ENCODE results near the gene PSMD8.
A peak's percentile ranks its signal among the peaks of the same experiment; 100 is the strongest.
"Not testable (repeated sequence)": the region's sequence is repeated elsewhere in the genome, so short reads cannot be mapped to it uniquely, and the experiment has no call there.

Gene PSMD8

GRCh38 chr19:38361633-38362075 is 12.7 kb upstream of the PSMD8 start:
- Histone ChIP-seq H3K4me1 (ENCODE audit: insufficient read depth, low read length, poor library complexity, severe bottlenecking) (no peaks in the 10 kb centered on the region), H3K4me2 (ENCODE audit: low read depth, low read length, poor library complexity, severe bottlenecking) (peak overlapping the region; percentile 67), H3K9ac (ENCODE audit: low read depth, low read length, poor library complexity, severe bottlenecking) (no peak overlapping the region), H3K36me3 (ENCODE audit: insufficient read depth, low read length) (no peaks in the 10 kb centered on the region), H3K9me2 (replicated peaks; ENCODE audit: low read depth, low read length) (no peaks in the 10 kb centered on the region), H3K4me3 (ENCODE audit: low read length, poor library complexity, severe bottlenecking) (peak overlapping the region; percentile 70), H3K9me3 (ENCODE audit: insufficient read depth, low read depth, low read length) (no peaks in the 10 kb centered on the region), H3F3A (ENCODE audit: low read depth) (no peaks in the 10 kb centered on the region), H3K27me3 (ENCODE audit: insufficient read depth, low read length, poor library complexity, severe bottlenecking) (no peaks in the 10 kb centered on the region), H2AFZ (ENCODE audit: low read length) (peak overlapping the region; percentile 92), H4K20me1 (ENCODE audit: insufficient read depth, low read length, poor library complexity, severe bottlenecking) (no peaks in the 10 kb centered on the region), H3K79me2 (ENCODE audit: insufficient read depth, low read length) (no peaks in the 10 kb centered on the region)
- TF ChIP-seq EZH2phosphoT487 (IDR thresholded peaks at IDR 0.05; ENCODE audit: borderline replicate concordance): no peak
- no peak for TF ChIP-seq CTCF (conservative IDR thresholded peaks at IDR 0.05; ENCODE audit: low read length)

GRCh38 chr19:38362076-38362945 is 12.1 kb upstream of the PSMD8 start:
- Histone ChIP-seq H4K20me1 (ENCODE audit: insufficient read depth, low read length, poor library complexity, severe bottlenecking) (no peaks in the 10 kb centered on the region), H2AFZ (ENCODE audit: low read length) (peak overlapping the region; percentile 92), H3K36me3 (ENCODE audit: insufficient read depth, low read length) (no peaks in the 10 kb centered on the region), H3K27me3 (ENCODE audit: insufficient read depth, low read length, poor library complexity, severe bottlenecking) (no peaks in the 10 kb centered on the region), H3K9me3 (ENCODE audit: insufficient read depth, low read depth, low read length) (no peaks in the 10 kb centered on the region), H3F3A (ENCODE audit: low read depth) (no peaks in the 10 kb centered on the region), H3K9me2 (replicated peaks; ENCODE audit: low read depth, low read length) (no peaks in the 10 kb centered on the region), H3K79me2 (ENCODE audit: insufficient read depth, low read length) (no peaks in the 10 kb centered on the region), H3K4me1 (ENCODE audit: insufficient read depth, low read length, poor library complexity, severe bottlenecking) (no peaks in the 10 kb centered on the region), H3K9ac (ENCODE audit: low read depth, low read length, poor library complexity, severe bottlenecking) (no peak overlapping the region), H3K4me2 (ENCODE audit: low read depth, low read length, poor library complexity, severe bottlenecking) (peak overlapping the region; percentile 67), H3K4me3 (ENCODE audit: low read length, poor library complexity, severe bottlenecking) (peak overlapping the region; percentile 70)
- TF ChIP-seq CTCF (conservative IDR thresholded peaks at IDR 0.05; ENCODE audit: low read length): no peak
- TF ChIP-seq EZH2phosphoT487 (IDR thresholded peaks at IDR 0.05; ENCODE audit: borderline replicate concordance): no peak

GRCh38 chr19:38362946-38363688 is 11.3 kb upstream of the PSMD8 start:
- H3K9me2 ChIP-seq (replicated peaks; ENCODE audit: low read depth, low read length); H3K9ac ChIP-seq (ENCODE audit: low read depth, low read length, poor library complexity, severe bottlenecking); H3K27me3 ChIP-seq (ENCODE audit: insufficient read depth, low read length, poor library complexity, severe bottlenecking); H3F3A ChIP-seq (ENCODE audit: low read depth); H3K4me1 ChIP-seq (ENCODE audit: insufficient read depth, low read length, poor library complexity, severe bottlenecking); H2AFZ ChIP-seq (ENCODE audit: low read length); H3K36me3 ChIP-seq (ENCODE audit: insufficient read depth, low read length); H4K20me1 ChIP-seq (ENCODE audit: insufficient read depth, low read length, poor library complexity, severe bottlenecking); H3K79me2 ChIP-seq (ENCODE audit: insufficient read depth, low read length); H3K9me3 ChIP-seq (ENCODE audit: insufficient read depth, low read depth, low read length): not testable (repeated sequence)
- peak overlapping the region; percentile 70 for H3K4me3 ChIP-seq (ENCODE audit: low read length, poor library complexity, severe bottlenecking)
- peak overlapping the region; percentile 67 for H3K4me2 ChIP-seq (ENCODE audit: low read depth, low read length, poor library complexity, severe bottlenecking)
